Ishikawa (cell line): ENCODE measurements around the gene ATP6V1G3.

Source experiments
- CEBPB ChIP-seq: IDR thresholded peaks from 2 replicates; pipeline ENCODE4 v1.6.1; 2012
- CREB1 ChIP-seq: IDR thresholded peaks from 2 replicates; pipeline ENCODE4 v1.6.1; 2012; ENCODE audit warnings: low read depth
- EGR1 ChIP-seq: IDR thresholded peaks from 2 replicates; pipeline ENCODE4 v1.6.1; 2012
- EP300 ChIP-seq: IDR thresholded peaks from 2 replicates; pipeline ENCODE4 v1.6.1; 2012; ENCODE audit warnings: borderline replicate concordance
- FOXM1 ChIP-seq: IDR thresholded peaks from 2 replicates; pipeline ENCODE4 v1.6.1; 2012; ENCODE audit warnings: low read depth, borderline replicate concordance
- MAX ChIP-seq: IDR thresholded peaks from 2 replicates; pipeline ENCODE4 v1.6.1; 2012
- NFIC ChIP-seq: IDR thresholded peaks from 2 replicates; pipeline ENCODE4 v1.6.1; 2012
- RAD21 ChIP-seq: IDR thresholded peaks from 2 replicates; pipeline ENCODE4 v1.6.1; 2012; ENCODE audit warnings: low read depth
- REST ChIP-seq: IDR thresholded peaks from 2 replicates; pipeline ENCODE4 v1.6.1; 2012; ENCODE audit warnings: low read depth, mild to moderate bottlenecking
- TAF1 ChIP-seq: IDR thresholded peaks from 2 replicates; pipeline ENCODE4 v1.6.1; 2012; ENCODE audit warnings: low read depth, mild to moderate bottlenecking
- TCF12 ChIP-seq: IDR thresholded peaks from 2 replicates; pipeline ENCODE4 v1.6.1; 2012; ENCODE audit warnings: low read depth
- TEAD4 ChIP-seq: IDR thresholded peaks from 2 replicates; pipeline ENCODE4 v1.6.1; 2012
- USF1 ChIP-seq: IDR thresholded peaks from 2 replicates; pipeline ENCODE4 v1.6.1; 2012
- YY1 ChIP-seq: IDR thresholded peaks from 2 replicates; pipeline ENCODE4 v1.6.1; 2012; ENCODE audit warnings: low read depth
- ZBTB7A ChIP-seq: IDR thresholded peaks from 2 replicates; pipeline ENCODE4 v1.6.1; 2012; ENCODE audit warnings: low read depth

ATP6V1G3 gene

GRCh38 chr1:198520524-198521254, 19.8 kb downstream of the ATP6V1G3 start:
- no peak for TF ChIP-seq EP300
- no peak for TF ChIP-seq TEAD4
- TF ChIP-seq FOXM1 = no peak
- no peak for TF ChIP-seq REST
- no peak for TF ChIP-seq CREB1
- no peak for TF ChIP-seq TAF1
- TF ChIP-seq TCF12 = no peak
- TF ChIP-seq RAD21 = no peak
- TF ChIP-seq CEBPB = no peak
- no peak for TF ChIP-seq USF1
- no peak for TF ChIP-seq EGR1
- no peak for TF ChIP-seq NFIC
- TF ChIP-seq YY1 = no peak
- TF ChIP-seq MAX = no peak
- no peak for TF ChIP-seq ZBTB7A

- no peak for TF ChIP-seq REST
- no peak for TF ChIP-seq NFIC
- TF ChIP-seq RAD21 = no peak
- TF ChIP-seq CEBPB = no peak
- no peak for TF ChIP-seq EGR1
- TF ChIP-seq TEAD4 = no peak
- TF ChIP-seq TCF12 = no peak
- TF ChIP-seq MAX = no peak
- no peak for TF ChIP-seq ZBTB7A
- no peak for TF ChIP-seq TAF1
- TF ChIP-seq EP300 = no peak
- TF ChIP-seq FOXM1 = no peak
- TF ChIP-seq YY1 = no peak
These were observed 20.6 kb downstream of the ATP6V1G3 start for GRCh38 chr1:198519639-198520501.

- TF ChIP-seq EGR1 = no peak
- no peak for TF ChIP-seq TEAD4
- no peak for TF ChIP-seq ZBTB7A
- TF ChIP-seq FOXM1 = no peak
- TF ChIP-seq MAX = no peak
- TF ChIP-seq TCF12 = no peak
- TF ChIP-seq USF1 = no peak
- TF ChIP-seq EP300 = no peak
These were observed 22.8 kb downstream of the ATP6V1G3 start for GRCh38 chr1:198517623-198518199.

GRCh38 chr1:198500096-198500495, 40.4 kb downstream of the ATP6V1G3 start:
- TF ChIP-seq TCF12 (no peak), FOXM1 (no peak), TAF1 (no peak), EP300 (no peak), CREB1 (no peak), YY1 (no peak), EGR1 (no peak), REST (no peak), RAD21 (no peak), MAX (no peak), CEBPB (no peak), ZBTB7A (no peak), NFIC (no peak), TEAD4 (no peak), USF1 (no peak)
